WERI-Rb-1 (cell line): Measurements from ENCODE around the gene KLHL6.
"Not testable (repeated sequence)": the region's sequence is repeated elsewhere in the genome, so short reads cannot be mapped to it uniquely, and the experiment has no call there.

ENCODE experiments used
- DNase-seq: peaks from one replicate; pipeline ENCODE4 v3.0.0-alpha.2; 2020
- H3K27ac ChIP-seq: fragments of 250-450 bp; sonication (Bioruptor Pico); 2 replicates; pipeline ENCODE4 v1.5.1; 2020; ENCODE audit warnings: mild to moderate bottlenecking, moderate library complexity
- H3K27me3 ChIP-seq: fragments of 250-450 bp; sonication (Bioruptor Pico); 2 replicates; pipeline ENCODE4 v1.5.1; 2021; ENCODE audit warnings: mild to moderate bottlenecking, low read depth, moderate library complexity; ENCODE audit not compliant: insufficient read depth, severe bottlenecking
- H3K36me3 ChIP-seq: fragments of 250-450 bp; sonication (Bioruptor Pico); 2 replicates; pipeline ENCODE4 v1.5.1; 2020; ENCODE audit warnings: mild to moderate bottlenecking, moderate library complexity
- H3K4me3 ChIP-seq: 2 replicates; pipeline ENCODE4 v1.5.1; 2011; ENCODE audit warnings: low read depth, mild to moderate bottlenecking, control low read depth, low read length
- H3K9me3 ChIP-seq: fragments of 250-450 bp; sonication (Bioruptor Pico); 2 replicates; pipeline ENCODE4 v1.5.1; 2021; ENCODE audit warnings: mild to moderate bottlenecking, moderate library complexity; ENCODE audit not compliant: severe bottlenecking
- CTCF ChIP-seq: IDR thresholded peaks from 2 replicates; pipeline ENCODE4 v1.5.1; 2011; ENCODE audit warnings: low read depth, mild to moderate bottlenecking, control low read depth, inconsistent platforms, low read length

KLHL6 gene

GRCh38 chr3:183527428-183528379 lies 27.8 kb downstream of the KLHL6 start:
- H3K4me3 ChIP-seq, result no peak overlapping the region

GRCh38 chr3:183526838-183527427 lies 28.6 kb downstream of the KLHL6 start:
- Histone ChIP-seq H3K36me3 (no peaks in the 10 kb centered on the region), H3K27ac (no peak overlapping the region), H3K4me3 (no peak overlapping the region), H3K27me3 (no peaks in the 10 kb centered on the region), H3K9me3 (no peaks in the 10 kb centered on the region)
- TF ChIP-seq CTCF, result no peak
- no peak for DNase-seq

More at GRCh38 chr3:183527428-183528379, 27.8 kb downstream of the KLHL6 start:
- Histone ChIP-seq H3K36me3 (no peaks in the 10 kb centered on the region), H3K27ac (no peak overlapping the region), H3K27me3 (no peaks in the 10 kb centered on the region), H3K9me3 (no peaks in the 10 kb centered on the region)
- DNase-seq, result no peak
- TF ChIP-seq CTCF, result no peak

GRCh38 chr3:183524476-183524875 lies 31.0 kb downstream of the KLHL6 start:
- Histone ChIP-seq H3K9me3 (no peaks in the 10 kb centered on the region), H3K27me3 (no peaks in the 10 kb centered on the region), H3K36me3 (no peaks in the 10 kb centered on the region), H3K4me3 (no peak overlapping the region), H3K27ac (no peak overlapping the region)
- no peak for DNase-seq
- TF ChIP-seq CTCF, result no peak

GRCh38 chr3:183520741-183521556 lies 34.6 kb downstream of the KLHL6 start:
- H3K9me3 ChIP-seq, DNase-seq, H3K27me3 ChIP-seq, H3K27ac ChIP-seq, H3K4me3 ChIP-seq, H3K36me3 ChIP-seq: not testable (repeated sequence)

- not testable (repeated sequence) for DNase-seq, H3K4me3 ChIP-seq, H3K27me3 ChIP-seq, H3K27ac ChIP-seq, H3K36me3 ChIP-seq, H3K9me3 ChIP-seq
Measured at GRCh38 chr3:183520295-183520694, 35.2 kb downstream of the KLHL6 start.

GRCh38 chr3:183519891-183520290 lies 35.6 kb downstream of the KLHL6 start:
- Histone ChIP-seq H3K4me3 (no peak overlapping the region), H3K27me3 (no peaks in the 10 kb centered on the region), H3K9me3 (no peaks in the 10 kb centered on the region), H3K36me3 (no peaks in the 10 kb centered on the region), H3K27ac (no peak overlapping the region)
- DNase-seq, result no peak
- TF ChIP-seq CTCF, result no peak
